Frontal cortex (tissue), 4 donors: Measurements from ENCODE around the gene SLC46A3. TPM values are rescaled to one million over a fixed set of nuclear protein-coding genes. Genes with fewer than 3 reads are reported as not detected.

ENCODE experiments used
- DNase-seq, 2 donors: peaks; one replicate each; pipeline ENCODE4 v3.0.0; 2012; ENCODE audit warnings: low spot score in 2 of 2
- FAIRE-seq: peaks from 2 replicates; lab custom pipeline; 2012; peaks lifted over from hg19 to GRCh38; lab: Jason Lieb, UNC
- total RNA-seq: library from RNA; depleted of rRNA; stranded (reverse); fragments of >200 nt; gene quantifications from one replicate; pipeline ENCODE4 v1.2.3, GENCODE V29; 2014
- donor health status: control.
- donor health status: control.
- donor health status: control.

The SLC46A3 gene
- total RNA-seq, 1 donor from 2014 or later = 2.9 TPM

DNA sequence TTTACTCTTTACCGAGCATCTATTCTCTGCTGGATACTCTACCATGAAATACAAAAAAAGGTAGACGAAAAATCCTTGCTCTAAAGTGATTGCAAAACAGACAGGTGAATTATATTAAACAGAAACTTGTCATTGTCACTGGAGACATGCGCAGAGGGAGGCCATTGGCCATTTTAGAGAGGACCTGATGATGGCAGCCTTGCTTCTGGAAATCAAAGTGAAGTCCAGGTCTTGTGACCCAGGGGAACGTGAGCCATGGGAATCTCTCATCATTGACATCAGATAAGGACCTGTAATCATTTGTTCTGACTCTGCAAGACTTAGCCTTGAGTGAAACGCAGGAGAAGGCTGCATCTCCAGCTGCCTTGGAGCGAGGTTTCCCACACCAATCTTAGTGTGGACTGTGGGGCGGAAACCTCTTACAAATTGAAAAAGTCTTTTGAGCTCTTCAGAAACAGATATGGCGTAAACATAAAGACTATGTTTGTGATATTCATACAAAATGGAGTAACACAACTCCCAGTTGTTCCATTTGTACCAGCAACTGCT is 16.8 kb upstream of the SLC46A3 start:
- DNase-seq = no peak
- no peak for FAIRE-seq

DNA sequence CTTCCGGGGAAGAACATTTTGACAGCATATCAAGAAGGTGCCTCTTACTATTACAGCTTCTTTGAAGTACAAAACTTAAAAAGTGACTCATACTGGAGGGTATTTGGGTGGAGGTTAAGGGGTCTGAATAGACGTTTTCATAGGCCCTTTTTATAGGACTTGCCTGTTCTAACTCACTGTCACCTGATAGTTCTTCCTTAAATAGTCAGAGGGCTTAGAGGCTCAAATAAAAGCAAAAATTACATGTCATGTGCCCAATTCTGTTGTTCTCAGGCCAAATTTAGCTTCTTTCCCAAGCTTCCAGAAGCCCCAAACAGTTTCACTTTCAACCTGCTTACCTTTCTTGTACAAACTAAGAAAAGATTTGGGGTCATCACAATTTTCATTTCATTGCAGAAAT is 16.1 kb upstream of the SLC46A3 start:
- no peak for DNase-seq
- no peak for FAIRE-seq

DNA sequence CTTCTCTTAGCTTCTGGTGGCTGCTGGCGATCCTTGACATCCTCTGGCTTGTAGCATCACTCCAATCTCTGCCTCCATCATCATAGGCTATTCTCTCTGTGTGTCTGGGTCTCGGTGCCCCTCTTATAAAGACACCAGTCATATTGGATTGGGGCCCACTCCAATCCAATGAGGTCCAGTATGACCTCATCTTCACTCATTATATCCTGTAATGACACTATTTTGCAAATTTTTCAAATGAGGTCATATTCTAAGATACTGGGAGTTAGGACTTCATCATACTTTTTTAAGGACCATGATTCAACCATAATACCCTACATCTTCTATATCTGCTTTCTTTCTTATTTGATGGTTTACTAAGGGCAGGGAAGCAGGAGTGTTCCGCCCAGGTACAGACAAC is 12.0 kb upstream of the SLC46A3 start:
- FAIRE-seq (no peak), DNase-seq (no peak)

DNA sequence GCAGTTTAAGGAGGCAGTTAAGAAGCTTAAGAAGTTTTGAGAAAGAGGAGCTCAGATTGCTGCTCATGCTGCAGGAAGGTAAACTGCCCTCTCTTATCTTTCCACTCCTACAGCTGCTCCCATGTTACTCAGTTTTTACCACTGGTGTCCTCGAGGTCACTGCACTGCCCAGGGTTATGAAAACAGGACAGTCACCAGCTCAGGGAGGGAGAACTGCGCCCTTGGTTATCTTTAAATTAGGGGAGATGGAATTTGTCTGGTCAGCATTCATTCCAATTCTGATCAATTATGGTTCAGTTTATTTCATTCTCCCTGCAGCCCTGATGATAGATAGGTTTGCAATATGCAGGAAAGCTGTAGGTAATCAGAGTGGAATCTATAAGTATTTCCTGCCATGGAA is 10.8 kb upstream of the SLC46A3 start:
- DNase-seq (no peak), FAIRE-seq (no peak)

DNA sequence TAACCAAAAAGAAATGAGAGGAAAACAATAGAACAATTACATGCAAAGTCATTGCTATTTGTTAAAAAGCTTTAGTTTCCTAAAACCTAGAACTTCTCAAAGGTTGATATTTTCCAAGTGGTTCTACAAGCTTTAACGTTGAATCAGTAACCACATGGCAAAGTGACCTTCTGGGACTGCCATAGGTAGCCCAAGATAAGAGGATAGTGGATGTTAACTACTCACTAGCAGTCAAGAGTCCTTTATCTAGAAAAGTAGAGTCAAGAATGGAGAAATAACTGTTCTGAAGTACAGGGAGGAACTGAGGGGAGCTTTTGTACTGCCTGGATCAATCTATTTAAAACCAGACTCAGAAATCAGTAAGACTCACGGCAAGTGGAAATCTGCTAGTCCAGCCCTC is 9.9 kb upstream of the SLC46A3 start:
- no peak for FAIRE-seq

DNA sequence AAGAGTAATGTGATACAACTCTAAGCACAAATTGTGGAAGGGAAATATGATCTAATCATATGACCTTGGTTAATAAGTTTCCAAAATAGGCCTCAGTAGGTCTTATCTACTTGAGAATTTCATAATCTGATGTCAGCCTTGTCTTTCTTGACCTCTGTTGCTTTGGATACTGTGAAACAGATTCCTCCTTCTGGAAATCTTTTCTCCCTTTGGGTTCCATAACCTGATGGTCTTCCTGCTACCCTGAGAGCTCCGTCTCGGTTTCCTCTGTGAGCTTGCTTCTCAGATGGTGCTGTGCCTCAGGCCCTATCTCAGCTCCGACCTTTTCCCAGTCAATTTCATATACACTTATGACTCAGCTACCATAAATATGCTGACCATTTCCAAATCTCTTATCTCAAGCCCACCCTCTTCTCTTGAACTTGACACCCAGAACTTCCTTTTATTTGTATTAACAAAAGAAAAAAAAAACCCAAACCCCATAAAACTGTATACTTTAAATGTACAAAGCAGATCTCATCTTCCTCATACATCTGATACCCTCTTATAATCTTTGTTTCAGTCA is 6.4 kb upstream of the SLC46A3 start:
- no peak for FAIRE-seq
- no peak for DNase-seq

More for the DNA sequence above, 9.9 kb upstream of the SLC46A3 start:
- no peak for DNase-seq

DNA sequence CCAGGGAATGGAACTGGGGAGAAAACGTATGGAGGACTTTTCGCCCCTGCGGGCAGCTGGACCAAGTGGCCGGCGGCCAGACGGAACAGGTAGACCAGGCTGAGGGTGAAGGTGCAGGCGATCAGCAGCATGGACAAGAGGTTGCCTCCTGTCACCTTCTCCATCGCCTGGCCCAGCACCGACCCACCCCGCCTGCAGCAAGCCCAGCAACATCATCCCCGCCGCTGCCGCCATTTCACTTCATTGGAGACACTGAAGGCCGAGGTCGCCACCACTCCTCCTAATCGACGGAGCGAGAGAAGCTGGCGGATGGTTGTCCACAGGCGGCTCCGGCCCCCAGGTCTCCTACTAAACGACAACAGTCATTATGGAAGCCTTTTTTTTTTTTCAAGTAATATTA is 5.0 kb upstream of the SLC46A3 start:
- no peak for FAIRE-seq
- DNase-seq = no peak

DNA sequence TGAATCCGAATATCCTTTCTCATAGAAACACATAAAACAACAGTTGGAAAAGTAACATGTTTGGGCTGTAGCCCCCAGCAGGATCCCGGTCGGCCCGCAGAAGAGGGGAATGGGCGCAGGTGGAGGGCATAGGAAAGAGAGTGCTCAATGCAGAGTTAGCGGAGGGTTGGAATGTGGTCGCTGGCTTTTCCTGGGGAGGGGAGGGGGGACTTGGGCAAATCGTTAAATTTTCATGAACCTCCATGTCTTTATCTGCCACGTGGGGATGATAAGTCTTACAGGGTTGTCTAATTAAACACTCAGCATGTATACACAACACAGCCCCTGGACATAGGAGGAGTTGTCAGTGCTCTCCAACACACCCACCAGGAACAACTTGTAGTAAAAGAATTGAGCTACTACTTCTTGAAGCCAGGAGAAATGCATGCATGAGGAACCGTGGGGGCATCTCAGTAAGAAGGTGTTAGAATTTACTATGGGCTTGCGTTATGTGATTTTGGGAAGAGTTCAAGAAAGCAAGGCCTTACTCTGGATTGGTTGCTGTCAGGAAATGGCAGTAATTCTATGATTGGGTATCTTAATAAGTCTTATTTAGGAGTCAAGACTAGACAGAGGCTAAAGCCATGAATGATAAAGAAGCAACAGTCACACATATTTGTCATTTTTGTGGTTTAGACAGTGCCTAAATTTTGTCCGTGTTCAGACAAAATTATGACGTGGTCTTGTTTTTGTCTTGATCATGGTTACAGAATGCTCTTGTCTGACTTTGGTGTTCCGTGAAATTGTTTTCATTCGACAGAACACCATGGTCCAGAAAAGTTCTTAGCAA is 671 bp upstream of the SLC46A3 start:
- DNase-seq (no peak), FAIRE-seq (no peak)

DNA sequence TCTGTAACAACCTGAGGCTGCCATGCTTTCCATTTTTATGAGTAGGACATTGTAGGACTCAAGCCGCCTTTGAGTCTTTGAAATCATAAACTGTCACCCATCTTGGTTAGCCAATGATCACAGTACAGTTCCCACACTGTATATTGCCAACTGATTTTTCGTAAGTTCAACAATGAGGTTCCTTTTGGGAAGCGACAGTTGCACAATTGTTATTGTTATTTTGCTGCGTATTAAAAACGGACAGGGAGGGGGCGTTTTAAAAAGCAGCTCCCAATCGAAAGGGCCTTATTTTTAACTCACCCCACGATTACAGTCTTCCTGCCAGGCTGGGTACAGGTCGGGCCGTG is 601 bp downstream of the SLC46A3 start:
- no peak for FAIRE-seq
- peak in 1 of 2 donors; percentile 42 for DNase-seq

DNA sequence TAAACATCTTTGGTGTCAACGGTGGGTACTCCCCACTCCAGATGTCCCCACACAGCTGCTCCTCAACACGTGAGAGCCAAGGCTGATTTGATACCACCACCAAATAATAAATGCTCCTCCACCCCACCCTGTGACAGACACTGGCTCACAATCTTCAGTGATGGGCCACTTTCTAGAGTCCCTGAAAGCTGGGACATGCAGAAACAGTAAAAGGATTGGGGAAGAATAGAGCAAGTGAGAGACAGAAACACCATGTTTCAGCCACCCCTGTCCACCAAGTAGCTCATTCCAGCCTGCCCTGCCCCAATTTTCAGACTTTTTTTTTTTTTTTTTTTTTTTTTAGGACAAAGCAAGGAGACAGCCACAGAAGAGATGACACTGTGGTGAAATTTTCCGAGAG is 1.6 kb downstream of the SLC46A3 start:
- no peak for DNase-seq
- FAIRE-seq = no peak

DNA sequence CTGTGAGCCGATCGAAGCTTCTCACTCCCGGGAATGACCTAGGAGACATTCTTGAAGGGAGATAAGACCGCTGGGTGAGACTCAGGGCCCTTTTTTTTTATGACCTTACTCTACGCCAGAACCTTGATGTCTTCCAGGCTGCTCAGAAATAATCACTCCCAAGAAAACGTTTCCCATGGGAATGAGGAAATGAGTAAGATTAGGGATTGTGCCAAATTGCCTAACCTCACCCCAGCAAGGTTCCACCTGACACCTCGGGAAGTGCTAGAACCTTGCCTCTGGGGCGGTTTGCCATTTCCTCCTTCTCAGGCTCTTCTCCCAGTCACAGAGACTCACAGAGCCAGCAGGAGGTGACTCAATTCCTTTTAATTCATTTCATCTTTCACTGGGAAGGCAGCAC is 2.3 kb downstream of the SLC46A3 start:
- FAIRE-seq = no peak
- no peak for DNase-seq

DNA sequence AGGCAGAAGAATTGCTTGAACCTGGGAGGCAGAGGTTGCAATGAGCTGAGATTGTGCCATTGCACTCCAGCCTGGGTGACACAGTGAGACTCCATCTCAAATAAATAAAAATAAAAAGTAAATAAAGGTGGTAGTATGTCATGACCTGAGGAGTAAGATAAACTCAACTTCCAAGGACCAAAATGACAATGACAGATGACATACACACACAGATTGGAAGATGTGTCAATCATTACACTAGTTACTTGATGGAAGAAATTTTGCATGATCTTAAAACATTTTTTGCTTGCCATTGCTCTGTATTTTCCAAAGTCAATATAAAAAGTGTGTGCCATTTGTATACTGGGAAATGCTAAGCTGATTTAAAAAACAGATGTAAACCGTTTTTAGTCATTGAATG is 4.1 kb downstream of the SLC46A3 start:
- DNase-seq (no peak), FAIRE-seq (no peak)

DNA sequence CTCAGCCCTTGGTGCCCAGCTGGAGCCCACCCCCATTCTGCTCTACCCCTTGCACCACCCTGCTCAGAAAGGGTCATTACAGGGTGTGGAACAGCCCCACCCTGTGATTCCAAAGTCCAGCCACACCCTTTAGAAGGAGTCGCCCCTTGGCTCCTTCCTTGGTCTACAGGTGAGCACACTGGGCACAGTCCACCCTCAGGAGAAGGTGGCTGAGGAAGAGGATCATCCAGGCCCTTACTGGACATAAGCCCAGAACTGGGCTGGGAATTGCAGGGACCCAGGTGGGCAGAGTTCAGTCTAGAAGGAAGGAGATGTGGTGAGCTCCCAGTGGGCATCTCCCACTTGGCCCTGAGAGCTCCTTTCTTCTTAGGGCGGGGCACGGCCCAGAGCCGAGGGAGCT is 8.6 kb downstream of the SLC46A3 start:
- DNase-seq = no peak
- FAIRE-seq = no peak

DNA sequence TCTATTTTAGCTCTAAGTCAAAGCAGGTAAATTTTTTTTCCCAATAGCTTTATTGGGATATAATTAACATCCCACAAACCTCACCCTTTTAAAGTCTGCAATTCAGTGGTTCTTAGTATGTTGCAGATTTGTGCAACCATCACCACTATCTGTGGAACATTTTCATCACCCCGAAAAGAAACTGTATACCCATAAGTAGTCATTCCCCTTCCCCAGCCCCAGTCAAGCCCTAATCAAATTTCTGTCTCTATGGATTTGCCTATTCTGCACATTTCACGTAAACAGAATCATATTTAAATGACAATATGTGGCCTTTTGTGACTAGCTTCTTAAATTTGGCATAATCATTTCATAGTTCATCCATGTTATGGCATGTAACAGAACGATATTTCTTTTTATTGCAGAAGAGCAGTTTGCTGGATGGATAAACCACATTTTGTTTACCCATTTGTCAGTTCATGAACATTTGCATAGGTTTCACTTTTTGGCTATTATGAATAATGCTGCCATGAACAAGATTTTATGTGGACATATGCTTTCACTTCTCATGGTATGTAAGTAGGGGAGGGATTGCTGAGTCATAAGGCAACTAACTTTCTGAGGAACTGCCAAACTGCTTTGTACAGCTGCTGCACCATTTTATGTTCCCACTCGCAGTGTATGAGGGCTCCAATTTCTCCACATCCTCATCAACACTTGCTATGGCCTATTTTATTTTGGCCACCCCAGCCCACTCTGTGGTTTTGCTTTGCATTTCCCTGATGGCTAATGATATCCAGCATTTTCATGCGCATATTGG is 10.9 kb downstream of the SLC46A3 start:
- no peak for DNase-seq
- no peak for FAIRE-seq

DNA sequence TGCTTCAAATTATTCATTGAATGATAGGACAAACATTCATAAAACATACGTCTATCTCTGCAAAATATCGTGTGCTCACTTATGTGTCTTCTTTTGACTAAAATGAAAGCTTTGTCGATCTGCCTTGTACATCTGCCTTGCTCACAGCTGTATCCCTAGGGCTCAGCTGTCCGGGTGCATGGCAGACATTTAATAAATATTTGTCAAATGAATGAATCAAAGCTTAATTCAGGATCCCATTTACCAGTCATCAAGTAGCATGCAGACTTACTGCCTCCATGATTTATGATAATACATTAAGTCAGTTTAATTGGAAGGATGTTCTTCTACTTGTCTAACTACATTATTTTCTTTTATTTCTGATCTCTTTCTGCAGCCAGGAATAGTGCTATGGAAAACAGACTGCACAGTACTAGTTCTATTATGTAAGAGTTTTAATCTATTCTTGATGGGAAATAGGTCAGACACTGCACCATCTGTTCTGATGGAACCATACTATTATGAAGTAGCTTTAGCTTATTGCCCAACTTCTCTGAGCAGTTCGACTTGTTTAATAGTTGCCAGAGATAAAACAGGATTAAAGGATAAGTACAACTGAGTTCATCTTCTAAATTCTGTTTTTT is 13.2 kb downstream of the SLC46A3 start:
- FAIRE-seq (no peak), DNase-seq (no peak)

DNA sequence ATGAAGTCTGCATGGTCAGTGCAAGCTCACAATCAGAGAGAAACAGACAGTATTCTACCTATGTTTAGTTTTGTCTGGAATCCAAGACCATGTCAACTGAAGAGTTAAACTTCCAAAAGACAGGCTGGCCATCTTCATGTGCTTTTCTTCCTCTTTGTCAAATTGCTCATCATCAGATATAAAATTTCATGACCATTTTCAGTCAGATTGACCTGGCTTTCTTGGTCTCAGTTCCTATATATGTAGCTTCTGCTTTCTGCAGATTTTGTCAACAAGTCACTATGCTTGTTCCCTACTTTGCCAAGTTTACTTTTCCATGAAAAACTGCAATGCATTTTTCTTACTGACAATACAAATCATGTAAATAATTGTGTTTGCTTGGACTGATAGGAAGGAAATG is 13.9 kb downstream of the SLC46A3 start:
- FAIRE-seq (no peak), DNase-seq (no peak)

DNA sequence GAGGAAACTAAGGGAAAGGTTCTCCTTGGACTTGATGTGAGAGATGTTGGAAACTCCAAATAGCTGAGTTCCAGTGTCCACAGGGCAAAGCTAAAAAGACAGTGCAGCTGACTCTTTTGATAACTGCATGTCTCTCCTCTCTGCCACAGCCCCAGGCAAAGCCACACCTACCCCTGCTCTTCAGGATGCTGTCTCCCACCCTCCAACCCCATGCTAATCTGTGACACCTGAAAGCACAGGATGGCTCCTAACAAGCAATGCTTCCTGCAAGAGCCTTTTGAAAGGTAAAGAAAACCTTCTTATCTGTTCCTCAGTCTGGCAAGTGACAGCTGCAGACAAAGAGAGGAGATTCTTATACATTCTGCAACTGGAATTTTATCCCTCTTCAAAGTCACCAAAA is 14.5 kb downstream of the SLC46A3 start:
- DNase-seq (no peak), FAIRE-seq (no peak)

DNA sequence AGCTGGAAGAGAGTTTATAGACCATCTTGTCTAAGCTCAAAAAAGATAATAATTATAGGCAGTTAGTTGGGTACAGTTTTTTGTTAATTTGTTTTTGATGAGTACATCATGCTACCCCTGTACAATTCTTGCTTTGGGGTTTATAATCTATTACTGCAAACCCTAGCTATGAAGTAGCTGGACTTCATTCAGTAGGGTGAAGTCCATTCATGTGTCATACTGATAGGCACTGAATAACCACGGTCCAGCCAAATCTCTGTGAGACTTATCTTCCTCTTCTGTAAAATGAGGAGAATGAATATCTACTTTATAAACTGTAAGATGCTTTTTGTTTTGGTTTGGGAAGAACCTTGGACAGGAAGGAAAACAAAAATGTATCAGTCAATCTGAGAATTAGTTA is 19.5 kb downstream of the SLC46A3 start:
- DNase-seq = no peak
- no peak for FAIRE-seq

DNA sequence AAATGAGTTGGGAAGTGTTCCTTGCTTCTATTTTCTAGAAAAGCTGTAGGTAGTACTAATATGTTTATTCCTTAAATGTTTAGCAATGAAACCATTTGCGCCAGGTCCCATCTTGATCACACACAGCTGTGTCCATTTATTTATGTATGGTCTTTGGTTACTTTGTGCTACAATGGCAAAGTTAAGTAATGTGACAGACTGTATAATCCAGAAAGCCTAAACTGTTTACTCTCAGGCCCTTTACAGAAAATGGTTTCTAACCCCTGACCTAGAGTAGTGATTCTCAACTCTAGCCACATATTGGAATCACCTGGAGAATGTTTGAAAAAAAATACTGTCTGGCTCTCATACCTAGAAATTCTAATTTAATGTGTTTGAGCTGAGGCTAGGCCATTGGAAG is 21.3 kb downstream of the SLC46A3 start:
- FAIRE-seq (no peak), DNase-seq (no peak)
